Measurements from ENCODE around the gene EHBP1.
"Not testable (repeated sequence)": the region's sequence is repeated elsewhere in the genome, so short reads cannot be mapped to it uniquely, and the experiment has no call there.

The EHBP1 gene

DNA sequence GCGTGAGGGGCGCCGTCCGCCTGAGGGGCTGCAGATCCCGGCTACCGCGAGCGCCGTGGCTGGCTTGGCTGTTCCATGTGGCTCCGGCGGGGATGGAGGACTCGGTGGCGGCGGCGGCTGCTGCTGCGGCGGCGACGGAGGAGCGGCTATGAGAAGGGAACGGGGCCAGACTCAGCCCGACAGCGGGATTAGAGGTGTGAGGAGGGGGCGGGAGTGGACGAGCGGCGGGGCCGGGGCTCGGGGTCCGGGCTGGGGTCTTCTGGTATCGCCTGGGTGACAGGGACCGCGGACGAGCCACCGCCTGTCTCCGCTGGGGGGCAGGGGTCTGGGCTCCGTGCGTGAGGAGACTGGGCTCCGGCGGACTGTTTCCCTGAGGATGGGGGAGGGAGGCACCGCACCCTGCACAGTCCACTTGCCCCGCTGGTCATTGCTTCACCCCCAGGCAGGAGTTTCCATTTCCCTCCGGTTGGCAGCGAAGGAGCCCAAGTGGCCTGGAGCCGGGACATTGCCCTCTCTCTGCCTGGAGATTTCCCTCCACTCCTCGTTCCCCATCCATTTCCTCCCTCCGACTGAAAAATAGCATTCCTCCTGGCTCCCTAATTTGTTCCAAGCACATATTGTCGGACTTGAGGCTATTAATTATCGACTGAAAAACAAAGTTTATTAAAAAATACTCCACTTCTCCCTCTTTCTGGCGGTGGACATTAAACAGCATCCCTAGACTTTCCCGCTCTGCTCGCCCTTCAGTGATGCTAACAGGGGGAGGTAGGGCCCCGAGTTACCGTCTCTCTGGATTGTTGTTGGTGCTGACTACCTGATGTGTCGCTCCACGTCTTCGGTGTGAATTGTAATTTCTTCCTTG, 577 bp downstream of the EHBP1 start:
- DNase-seq, result peak; percentile 29 to 45

DNA sequence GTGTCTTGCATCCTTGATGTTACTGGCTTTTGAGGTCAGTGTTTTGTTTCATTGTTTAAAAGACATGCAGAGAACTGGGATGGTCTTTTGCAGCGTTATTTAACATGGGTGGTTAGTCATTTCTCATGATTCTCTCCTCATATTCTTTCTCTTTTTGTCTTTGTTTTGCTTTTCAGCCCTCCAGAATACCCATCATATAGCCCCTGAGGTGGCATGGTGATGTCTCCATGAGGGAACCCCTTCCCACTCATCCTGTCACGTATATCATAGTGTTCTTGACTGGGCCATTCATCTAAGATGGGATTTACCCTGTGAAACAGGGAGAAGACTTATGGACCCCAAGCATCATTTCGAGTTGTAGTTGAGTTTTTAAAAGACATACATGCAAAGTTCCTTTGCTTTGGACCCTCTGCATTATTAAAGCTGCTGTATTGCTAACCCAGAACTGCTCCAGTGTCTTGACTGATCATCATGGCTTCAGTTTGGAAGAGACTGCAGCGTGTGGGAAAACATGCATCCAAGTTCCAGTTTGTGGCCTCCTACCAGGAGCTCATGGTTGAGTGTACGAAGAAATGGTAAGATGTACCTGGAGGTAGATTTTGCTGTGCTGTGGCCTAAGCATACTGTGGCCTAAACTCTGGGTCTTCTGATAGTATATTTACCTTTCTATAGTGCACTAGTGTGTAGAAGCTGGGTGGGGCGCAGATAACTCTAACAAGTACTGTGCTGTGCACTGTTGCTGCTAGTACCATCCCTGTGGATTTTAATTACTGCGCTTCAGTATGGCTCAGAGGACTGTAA, 1.4 kb downstream of the EHBP1 start:
- DNase-seq, result no peak

DNA sequence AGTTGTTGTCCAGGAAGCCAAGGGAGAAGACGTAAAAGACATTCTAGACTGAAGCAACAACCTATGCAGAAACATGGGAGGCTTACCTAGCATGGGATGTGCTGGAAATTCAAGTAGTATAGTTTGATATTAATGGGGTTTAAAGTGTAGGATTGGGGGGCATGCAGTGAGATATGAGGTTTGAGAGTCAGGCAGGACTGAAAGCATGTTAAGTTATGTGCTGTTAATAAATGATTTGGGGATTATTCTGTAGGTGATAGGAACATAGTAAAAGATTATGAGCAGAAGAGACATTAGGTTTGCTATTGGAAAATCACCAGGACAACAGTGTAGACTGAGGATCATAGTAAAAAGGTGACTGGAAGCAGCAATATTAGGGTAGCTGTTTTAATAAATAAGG, 3.2 kb downstream of the EHBP1 start:
- DNase-seq, result no peak

DNA sequence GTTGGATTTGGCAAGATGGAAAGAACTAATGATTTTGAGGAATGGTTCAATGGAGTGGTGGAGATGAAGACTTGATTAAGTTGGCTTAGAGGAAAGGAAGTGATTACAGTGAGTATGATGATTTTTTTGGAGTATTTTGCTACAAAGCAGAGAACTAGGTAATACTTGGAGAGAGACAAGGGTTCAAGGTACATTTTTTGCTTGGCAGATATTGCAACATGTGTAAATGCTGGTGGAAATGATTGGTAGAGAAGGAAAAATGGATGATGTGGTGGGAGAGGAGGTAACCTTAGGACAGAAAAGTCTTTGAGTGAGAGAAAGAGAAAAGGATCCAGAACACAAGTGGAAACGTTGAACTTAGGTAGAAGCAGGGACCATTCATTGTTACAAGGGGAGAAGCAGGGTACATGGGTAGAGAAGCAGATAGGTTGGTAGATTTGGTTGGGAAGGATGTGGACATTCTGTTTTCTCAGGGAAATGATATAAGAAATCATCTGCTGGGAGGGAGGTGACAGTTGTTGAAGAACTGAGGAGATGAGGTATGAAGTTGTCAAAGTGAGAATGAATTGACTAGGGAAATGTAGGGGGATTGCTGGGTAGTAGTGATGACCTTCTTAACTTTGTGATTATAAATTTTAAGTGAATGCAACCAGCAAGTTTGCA, 6.5 kb downstream of the EHBP1 start:
- no peak for DNase-seq

DNA sequence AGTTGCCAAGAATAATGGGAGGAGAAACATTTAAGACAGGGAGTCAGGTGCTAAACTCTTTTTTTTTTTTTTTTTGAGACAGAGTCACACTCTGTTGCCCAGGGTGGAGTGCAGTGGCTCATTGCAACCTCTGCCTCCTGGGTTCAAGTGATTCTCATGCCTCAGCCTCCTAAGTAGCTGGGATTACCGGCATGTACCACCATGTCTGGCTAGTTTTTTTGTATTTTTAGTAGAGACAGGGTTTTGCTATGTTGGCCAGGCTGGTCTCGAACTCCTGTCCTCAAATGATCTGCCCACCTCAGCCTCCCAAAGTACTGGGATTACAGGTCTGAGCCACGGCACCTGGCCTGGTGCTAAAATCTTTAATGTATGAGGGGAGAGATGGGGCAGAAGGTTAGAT, 7.7 kb downstream of the EHBP1 start:
- not testable (repeated sequence) for DNase-seq

DNA sequence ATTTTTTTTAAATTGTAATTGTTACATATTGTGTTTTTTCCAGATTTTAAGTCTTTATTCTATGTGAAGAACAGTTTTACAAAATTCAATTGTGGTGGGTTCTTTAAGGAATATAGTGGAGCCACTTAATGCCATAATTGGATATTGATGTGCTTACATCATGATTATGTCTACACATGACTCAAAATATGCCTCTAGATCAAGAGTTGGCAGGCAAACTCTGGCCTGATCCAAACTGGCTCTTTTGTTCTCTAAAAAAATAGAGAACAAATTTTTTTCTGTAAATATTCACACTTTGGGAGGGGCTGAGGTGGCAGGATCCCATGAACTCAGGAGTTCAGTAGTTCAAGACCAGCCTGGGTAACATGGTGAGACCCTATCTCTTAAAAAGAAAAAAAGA, 8.3 kb downstream of the EHBP1 start:
- no peak for DNase-seq

DNA sequence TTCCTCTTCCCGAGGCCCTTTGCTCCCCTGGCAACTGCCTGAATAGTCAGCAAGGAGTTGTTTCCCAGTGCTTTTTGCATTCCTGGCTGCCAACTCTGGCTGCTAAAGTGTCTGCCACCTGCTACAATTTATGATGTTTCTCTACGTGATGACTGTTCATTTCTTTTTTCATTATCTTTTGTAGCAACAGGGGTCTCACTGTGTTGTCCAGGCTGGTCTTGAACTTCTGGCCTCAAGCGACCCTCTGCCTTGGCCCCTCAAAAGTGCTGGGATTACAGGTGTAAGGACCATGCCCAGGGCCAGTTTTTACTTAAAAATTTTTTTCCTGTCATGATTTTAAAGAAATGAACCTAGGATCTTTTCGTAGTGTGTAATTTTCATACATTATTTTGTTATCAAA, 11.3 kb downstream of the EHBP1 start:
- no peak for DNase-seq

DNA sequence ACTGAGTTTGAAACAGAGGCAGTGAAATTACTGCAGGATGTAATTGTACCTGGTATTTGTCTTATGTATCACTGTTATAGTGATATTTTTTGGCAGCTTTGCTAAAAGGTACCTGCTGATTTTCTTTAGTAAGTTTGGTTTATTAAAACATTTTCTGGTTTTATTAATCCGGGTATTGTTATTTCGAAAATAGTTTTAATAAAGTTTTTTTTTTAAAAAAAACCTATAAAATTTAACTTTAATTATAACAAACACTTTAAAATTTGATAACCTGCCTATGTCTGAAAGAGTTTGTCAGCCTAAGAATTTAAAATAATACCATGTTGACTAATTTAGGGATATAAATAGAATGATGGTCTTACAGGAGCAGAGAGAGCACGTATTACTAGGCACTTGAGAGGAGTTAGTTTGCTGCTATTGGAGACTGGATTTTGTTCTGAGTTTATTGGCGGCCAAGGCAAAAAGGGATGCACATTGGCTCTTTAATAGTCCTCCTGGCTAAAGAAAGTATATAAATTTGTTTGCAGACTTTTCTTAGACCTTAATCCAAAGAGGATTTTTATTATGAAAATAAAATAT, 12.1 kb downstream of the EHBP1 start:
- DNase-seq, result no peak

DNA sequence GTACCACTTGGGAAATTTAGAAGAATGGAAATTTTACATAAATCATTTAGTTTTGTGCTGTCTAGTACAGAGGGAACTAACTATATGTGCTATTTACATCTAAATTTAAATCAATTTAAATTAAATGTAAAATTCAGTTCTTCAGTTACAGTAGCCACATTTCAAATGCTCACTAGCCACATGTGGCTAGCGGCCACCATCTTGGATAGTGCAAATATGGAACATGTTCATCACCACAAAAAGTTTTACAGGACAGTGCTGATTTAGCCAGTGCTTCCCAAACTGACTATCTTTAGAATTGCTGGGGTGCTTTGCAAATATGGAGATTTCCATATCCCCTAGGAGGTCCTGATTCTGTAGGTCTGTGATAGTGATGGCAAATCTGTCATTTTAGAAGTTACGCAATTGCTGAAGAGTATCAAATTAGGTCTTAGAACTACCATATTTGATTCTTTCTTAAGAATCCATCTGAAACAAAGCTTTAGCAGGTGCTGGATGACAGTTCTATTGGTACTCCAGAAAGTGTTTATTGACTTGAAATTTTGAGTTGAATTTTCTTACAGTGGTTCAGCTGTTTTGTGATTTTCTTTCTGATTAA, 12.8 kb downstream of the EHBP1 start:
- DNase-seq, result no peak

DNA sequence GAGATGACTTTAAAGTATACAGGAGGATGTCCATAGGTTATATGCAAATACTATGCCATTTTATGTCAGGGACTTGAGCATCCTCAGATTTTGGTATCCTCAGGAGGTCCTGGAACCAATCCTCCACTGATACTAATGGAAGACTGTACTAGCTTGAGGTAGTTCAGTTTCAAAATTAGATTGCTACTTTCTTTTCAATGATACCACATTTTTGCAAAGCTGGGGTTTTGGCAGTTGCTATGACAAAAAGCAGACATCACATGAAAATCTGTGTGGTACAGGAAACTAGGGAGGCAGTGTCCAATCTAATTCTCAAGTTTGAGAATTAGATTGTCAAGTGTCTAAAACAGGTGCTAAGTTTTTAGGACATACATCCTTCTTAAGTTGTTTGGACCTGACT, 14.2 kb downstream of the EHBP1 start:
- no peak for DNase-seq

DNA sequence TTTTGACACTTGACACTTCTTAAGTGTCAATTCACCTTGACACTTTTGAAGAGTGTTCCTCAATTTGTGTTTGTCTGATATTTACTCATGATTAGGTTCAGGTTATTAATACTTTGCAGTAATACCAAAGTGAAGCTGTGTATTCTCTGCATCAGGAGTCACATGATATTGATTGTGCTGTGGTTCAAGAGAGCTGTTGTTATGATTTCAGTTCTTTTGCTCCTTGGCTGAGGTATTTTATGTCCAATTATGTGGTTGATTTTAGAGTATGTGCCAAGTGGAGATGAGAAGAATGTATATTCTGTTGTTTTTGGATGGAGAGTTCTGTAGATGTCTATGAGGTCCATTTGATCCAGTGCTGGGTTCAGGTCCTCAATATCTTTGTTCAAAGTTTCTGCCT, 17.2 kb downstream of the EHBP1 start:
- no peak for DNase-seq

DNA sequence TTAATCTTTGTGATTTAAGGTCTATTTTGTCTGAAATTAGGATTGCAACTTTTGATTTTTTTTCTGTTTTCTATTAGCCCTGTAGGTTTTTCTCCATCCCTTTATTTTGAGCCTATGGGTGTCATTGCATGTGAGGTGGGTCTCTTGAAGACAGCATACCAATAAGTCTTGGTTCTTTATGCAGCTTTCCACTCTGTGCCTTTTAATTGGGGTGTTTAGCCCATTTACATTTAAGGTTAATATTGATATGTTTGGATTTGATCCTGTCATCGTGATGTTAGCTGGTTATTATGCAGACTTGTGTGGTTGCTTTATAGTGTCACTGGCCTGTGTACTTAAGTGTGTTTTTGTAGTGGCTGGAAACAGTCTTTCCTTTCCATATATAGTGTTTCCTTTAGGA, 17.7 kb downstream of the EHBP1 start:
- DNase-seq, result no peak

DNA sequence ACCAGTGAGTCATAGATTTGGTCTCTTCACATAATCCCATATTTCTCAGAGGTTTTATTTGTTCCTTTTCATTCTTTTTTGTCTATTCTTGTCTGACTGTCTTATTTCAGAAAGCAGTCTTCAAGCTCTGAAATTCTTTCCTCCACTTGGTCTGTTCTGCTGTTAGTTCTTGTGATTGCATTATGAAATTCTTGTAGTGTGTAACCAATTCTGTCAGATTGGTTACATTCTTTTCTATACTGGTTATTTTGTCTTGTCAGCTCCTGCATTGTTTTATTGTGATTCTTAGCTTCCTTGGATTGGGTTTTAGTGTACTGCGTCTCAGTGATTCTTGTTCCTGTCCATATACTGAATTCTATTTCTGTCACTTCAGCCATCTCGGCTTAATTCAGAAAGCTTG, 18.6 kb downstream of the EHBP1 start:
- no peak for DNase-seq

DNA sequence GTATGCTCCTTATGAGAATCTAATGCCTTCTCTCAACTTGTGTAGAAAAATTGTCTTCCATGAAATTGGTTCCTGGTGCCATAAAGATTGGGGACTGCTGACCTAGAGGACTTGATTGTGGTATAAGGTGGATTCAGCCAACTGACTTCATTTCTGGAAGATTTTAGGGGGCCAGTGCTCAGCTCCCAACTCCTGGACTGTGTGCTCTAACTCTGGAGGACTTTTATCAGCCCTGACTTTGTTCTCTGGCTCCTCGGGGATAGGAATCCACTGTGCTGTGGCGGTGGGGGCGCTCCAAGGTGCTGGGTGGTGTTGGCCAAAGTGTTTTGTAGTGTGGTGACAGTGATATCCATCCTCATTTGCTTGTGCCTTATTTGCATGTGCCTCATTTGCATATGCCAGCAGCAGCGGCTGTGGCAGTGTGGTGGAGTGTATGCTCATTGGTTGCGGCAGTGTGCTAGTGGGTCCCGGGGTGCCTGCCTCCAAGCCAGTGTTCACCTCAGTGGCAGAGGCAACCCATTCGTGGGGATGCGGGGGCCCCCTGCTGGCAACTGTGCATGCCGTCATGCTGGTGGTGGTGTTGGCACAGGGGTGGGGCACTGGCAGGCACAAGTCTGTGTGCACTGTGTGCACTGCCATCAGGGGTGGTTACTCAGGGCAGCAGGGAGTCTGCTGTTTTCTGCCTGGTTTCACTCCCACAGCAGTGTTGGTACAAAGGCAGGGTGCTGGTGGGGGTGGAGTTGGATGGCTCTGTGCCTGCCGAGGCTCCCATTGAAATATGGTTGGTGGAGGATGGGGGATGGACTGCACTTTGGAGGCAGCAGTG, 19.6 kb downstream of the EHBP1 start:
- DNase-seq, result peak in 1 of 2 experiments; percentile 10

DNA sequence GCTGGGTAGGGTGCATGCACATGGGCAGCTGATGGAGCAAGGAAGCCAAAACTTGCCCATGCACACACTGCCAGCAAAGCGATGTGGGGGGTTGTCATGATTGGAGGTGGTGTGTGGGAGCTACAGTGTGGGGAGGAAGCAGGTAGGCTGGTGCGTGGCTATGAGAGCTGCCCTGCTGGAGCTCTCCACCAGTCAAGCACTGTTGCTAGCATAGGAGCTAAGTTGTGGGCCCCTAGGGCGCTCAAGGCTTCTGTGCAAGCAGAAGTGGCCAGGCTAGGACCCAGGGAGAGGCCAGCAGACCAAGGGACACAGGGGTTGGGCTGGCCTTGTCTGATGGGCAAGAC, 20.2 kb downstream of the EHBP1 start:
- no peak for DNase-seq

DNA sequence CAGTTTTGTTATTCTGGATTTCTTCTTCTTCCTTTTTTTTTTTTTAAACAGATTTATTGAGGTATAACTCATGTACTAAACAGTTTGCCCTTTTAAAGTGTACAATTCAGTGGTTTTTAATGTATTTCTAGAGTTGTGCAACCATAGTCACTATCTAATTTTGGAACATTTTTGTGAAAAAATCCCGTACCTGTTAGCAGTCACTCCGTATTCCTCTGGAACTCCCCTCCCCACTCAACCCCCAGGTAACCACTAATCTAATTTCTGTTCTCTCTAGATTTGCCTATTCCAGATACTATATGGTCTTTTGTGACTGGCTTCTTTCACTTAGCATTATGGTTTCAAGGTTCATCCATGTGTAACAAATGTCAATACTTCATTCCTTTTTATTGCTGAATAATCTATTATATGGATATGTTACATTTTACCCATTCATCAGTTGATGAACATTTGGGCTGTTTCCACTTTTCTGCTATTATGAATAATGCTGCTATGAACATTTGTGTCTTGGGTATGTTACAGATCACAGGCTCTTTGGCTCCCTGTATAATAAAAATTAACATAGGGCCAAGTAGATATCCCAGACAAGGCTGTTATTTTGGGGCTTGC, 21.9 kb downstream of the EHBP1 start:
- DNase-seq, result no peak

DNA sequence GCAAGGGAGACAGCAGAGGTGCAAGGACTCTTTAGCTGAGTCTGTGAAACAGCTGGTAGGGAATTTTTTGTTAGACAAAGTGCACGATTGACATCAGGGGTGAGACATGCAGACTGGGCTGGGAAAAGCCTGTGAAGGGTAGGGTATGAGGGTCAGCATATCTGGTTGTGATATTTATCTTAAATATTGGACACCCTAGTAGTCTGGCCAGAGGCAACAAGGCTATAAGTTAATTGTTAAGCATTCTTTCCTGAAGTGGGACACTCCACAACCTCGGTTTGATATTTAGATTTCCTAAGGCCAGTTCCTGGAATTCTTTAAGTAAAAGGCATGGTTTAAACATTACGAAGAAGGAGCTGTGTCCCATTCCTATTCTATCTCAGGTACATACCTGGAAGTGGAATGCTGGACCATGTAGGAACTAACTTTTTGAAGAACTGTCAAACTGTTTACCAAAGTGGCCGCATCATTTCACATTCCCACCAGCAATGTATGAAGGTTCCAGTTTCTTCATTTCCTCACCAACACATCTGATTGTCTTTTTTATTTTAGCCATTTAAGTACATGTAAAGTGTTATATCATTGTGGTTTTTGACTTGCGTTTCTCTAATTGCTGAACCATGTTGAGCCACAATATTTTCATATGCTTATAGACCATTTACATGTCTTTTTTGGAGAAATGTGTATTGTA, 22.5 kb downstream of the EHBP1 start:
- DNase-seq, result no peak

DNA sequence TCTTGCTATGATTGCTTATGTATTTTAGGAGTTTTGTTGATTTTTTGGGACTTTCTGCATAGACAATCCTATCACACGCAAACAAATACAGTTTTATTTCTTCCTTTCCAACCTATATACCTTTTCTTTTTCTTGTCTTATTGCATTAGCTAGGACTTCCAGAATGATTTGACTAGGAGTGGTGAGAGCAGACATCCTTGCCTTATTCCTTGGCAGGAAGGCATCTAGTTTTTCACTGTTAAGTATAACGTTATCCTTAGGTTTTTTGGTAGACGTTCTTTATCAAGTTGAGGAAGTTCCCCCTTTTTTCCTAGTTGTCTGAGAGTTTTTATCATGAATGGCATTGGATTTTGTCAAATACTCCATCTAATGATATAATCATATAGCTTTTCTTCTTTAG, 25.8 kb downstream of the EHBP1 start:
- no peak for DNase-seq

DNA sequence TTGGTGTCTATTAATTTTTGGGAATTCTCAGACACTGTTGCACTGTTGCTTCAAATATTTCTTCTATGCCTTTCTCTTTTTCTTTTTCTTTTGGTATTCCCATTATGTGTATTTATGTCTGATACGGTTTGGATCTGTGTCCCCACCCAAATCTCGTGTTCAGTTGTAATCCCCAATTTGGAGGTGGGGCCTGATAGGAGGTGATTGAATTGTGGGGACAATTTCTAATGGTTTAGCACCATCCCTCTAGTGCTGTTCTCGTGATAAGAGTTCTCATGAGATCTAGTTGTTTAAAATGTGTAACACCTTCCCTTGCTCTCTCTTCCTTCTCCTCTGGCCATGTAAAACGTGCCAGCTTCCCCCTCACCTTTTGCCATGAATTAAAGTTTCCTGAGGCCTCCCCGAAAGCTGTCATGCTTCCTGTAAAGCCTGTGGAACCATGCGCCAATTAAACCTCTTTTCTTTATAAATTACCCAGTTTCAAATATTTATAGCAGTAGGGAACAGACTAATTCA, 26.8 kb downstream of the EHBP1 start:
- DNase-seq, result no peak

DNA sequence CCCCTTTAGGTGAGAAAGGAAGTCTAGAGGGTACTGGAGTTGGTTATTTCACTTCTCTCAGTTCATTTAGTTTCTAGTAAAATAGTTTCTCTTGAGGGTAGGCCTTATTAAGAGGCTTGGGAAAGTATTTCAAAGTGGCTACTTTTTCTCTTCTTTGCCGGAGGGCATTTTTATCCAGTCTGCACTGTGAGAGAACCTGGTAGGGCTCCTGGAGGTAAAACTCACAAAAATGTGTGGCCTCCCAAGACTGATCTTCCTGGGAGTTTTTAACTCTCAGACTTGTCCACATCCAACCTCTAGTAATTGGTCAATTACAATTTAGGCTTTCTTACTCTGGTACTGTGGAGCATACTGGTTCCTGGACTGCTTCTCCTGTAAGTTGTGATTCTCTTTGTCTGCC, 28.0 kb downstream of the EHBP1 start:
- no peak for DNase-seq
